OCI-LY3 (cell line): ENCODE results near the gene RPS17.
"Not testable (repeated sequence)": the region's sequence is repeated elsewhere in the genome, so short reads cannot be mapped to it uniquely, and the experiment has no call there.

Source experiments
- EZH2phosphoT487 ChIP-seq: fragments of 200-600 bp; shearing (Covaris generic); IDR thresholded peaks from 2 replicates; pipeline ENCODE4 v1.6.1; 2018; ENCODE audit warnings: antibody characterized with exemption, mixed run types, low read depth
- TF ChIP-seq, protein P1 (sequence below): fragments of 200-600, 300-600 bp; sonication (generic); IDR thresholded peaks from 2 replicates; pipeline ENCODE4 v1.5.1; 2014; ENCODE audit warnings: antibody characterized with exemption, low read length, low read depth

DNA sequence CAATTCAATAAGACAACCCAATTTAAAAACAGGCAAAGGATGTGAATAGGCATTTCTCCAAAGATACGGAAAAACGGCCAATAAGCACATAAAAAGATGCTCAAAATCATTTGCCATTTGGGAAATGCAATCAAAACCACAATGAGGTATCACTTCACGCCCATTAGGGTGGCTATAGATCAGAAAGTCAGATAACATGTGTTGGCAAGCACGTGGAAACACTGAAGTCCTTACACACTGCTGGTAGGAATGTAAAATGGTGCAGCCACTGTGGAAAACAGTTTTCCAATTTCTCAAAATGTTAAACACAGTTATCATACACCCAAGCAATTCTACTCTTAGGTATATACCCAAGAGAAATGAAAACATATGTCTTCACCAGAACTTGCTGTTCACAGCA, 39.5 kb downstream of the RPS17 start:
- TF ChIP-seq, protein P1, sequence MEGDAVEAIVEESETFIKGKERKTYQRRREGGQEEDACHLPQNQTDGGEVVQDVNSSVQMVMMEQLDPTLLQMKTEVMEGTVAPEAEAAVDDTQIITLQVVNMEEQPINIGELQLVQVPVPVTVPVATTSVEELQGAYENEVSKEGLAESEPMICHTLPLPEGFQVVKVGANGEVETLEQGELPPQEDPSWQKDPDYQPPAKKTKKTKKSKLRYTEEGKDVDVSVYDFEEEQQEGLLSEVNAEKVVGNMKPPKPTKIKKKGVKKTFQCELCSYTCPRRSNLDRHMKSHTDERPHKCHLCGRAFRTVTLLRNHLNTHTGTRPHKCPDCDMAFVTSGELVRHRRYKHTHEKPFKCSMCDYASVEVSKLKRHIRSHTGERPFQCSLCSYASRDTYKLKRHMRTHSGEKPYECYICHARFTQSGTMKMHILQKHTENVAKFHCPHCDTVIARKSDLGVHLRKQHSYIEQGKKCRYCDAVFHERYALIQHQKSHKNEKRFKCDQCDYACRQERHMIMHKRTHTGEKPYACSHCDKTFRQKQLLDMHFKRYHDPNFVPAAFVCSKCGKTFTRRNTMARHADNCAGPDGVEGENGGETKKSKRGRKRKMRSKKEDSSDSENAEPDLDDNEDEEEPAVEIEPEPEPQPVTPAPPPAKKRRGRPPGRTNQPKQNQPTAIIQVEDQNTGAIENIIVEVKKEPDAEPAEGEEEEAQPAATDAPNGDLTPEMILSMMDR: not testable (repeated sequence)
- not testable (repeated sequence) for TF ChIP-seq EZH2phosphoT487
